Neural cell (in vitro differentiated cells): ENCODE data around the gene INF2. TPM values are rescaled to one million over a fixed set of nuclear protein-coding genes. Genes with fewer than 3 reads are reported as not detected.

Experiments
- H2AFZ ChIP-seq: fragments of 200-600, 300-800 bp; sonication (generic), shearing (Covaris generic); 2 replicates; pipeline ENCODE4 v1.6.0; 2014; ENCODE audit warnings: low read depth, mild to moderate bottlenecking, antibody characterized with exemption, low read length, moderate library complexity
- H3F3A ChIP-seq: fragments of 200-600 bp; shearing (Covaris generic); 2 replicates; pipeline ENCODE4 v1.6.1; 2016; ENCODE audit warnings: mild to moderate bottlenecking, moderate library complexity, mixed read lengths, antibody characterized with exemption, low read length; ENCODE audit not compliant: insufficient read depth, poor library complexity, severe bottlenecking
- H3K27ac ChIP-seq: fragments of 200-600, 300-800 bp; sonication (generic), shearing (Covaris generic); 2 replicates; pipeline ENCODE4 v1.5.1; 2014; ENCODE audit warnings: mild to moderate bottlenecking, low read length, moderate library complexity
- H3K27me3 ChIP-seq: fragments of 300-800, 200-600 bp; sonication (generic), shearing (Covaris generic); 2 replicates; pipeline ENCODE4 v1.6.0; 2014; ENCODE audit warnings: mild to moderate bottlenecking, low read depth, low read length, moderate library complexity; ENCODE audit not compliant: insufficient read depth
- H3K36me3 ChIP-seq: fragments of 300-800, 200-600 bp; sonication (generic), shearing (Covaris generic); 2 replicates; pipeline ENCODE4 v1.5.1; 2014; ENCODE audit warnings: mild to moderate bottlenecking, antibody characterized with exemption, low read length, moderate library complexity; ENCODE audit not compliant: insufficient read depth
- H3K4me2 ChIP-seq: fragments of 300-800, 200-600 bp; sonication (generic), shearing (Covaris generic); 2 replicates; pipeline ENCODE4 v1.6.0; 2014; ENCODE audit warnings: mild to moderate bottlenecking, low read length
- H3K4me3 ChIP-seq: fragments of 300-800, 200-600 bp; sonication (generic), shearing (Covaris generic); 2 replicates; pipeline ENCODE4 v1.5.1; 2014; ENCODE audit warnings: mild to moderate bottlenecking, low read length, moderate library complexity
- H3K79me2 ChIP-seq: fragments of 200-600 bp; shearing (Covaris generic); replicated peaks from 2 replicates; pipeline ENCODE4 v1.6.0; 2014; ENCODE audit warnings: mild to moderate bottlenecking, low read length, moderate library complexity; ENCODE audit not compliant: insufficient read depth
- H3K9ac ChIP-seq: fragments of 300-800, 200-600 bp; sonication (generic), shearing (Covaris generic); 2 replicates; pipeline ENCODE4 v1.6.1; 2016; ENCODE audit warnings: mild to moderate bottlenecking, low read length, mixed read lengths
- H3K9me2 ChIP-seq: fragments of 200-600 bp; shearing (Covaris generic); 2 replicates; pipeline ENCODE4 v1.6.1; 2016; ENCODE audit warnings: mild to moderate bottlenecking, low read length, mixed read lengths; ENCODE audit not compliant: insufficient read depth
- H3K9me3 ChIP-seq: fragments of 200-600, 300-800 bp; sonication (generic), shearing (Covaris generic); 2 replicates; pipeline ENCODE4 v1.6.1; 2016; ENCODE audit warnings: mild to moderate bottlenecking, mixed run types, low read length, moderate library complexity, mixed read lengths
- H4K20me1 ChIP-seq: fragments of 200-600 bp; shearing (Covaris generic); 2 replicates; pipeline ENCODE4 v1.6.1; 2016; ENCODE audit warnings: mild to moderate bottlenecking, mixed run types; ENCODE audit not compliant: insufficient read depth
- CTCF ChIP-seq: fragments of 450-650 bp; IDR thresholded peaks from 2 replicates; pipeline ENCODE4 v1.5.1; 2014; ENCODE audit warnings: antibody characterized with exemption, mild to moderate bottlenecking, moderate library complexity; ENCODE audit not compliant: poor library complexity, severe bottlenecking
- EP300 ChIP-seq: fragments of 450-650 bp; conservative IDR thresholded peaks from 2 replicates; pipeline ENCODE4 v1.6.1; 2014; ENCODE audit warnings: antibody characterized with exemption, mild to moderate bottlenecking, moderate library complexity; ENCODE audit not compliant: poor library complexity, severe bottlenecking
- EZH2 ChIP-seq: fragments of 200-600, 300-800 bp; shearing (Covaris generic), sonication (generic); IDR thresholded peaks from 2 replicates; pipeline ENCODE4 v1.6.1; 2014; ENCODE audit warnings: antibody characterized with exemption, low read length, borderline replicate concordance, mild to moderate bottlenecking; ENCODE audit not compliant: insufficient read depth, poor library complexity, severe bottlenecking
- MXI1 ChIP-seq: fragments of 450-650 bp; conservative IDR thresholded peaks from 2 replicates; pipeline ENCODE4 v1.6.1; 2014; ENCODE audit warnings: antibody characterized with exemption, mild to moderate bottlenecking; ENCODE audit not compliant: poor library complexity, severe bottlenecking
- POLR2AphosphoS5 ChIP-seq: IDR thresholded peaks from 2 replicates; pipeline ENCODE4 v1.6.1; 2012
- RAD21 ChIP-seq: fragments of 450-650 bp; conservative IDR thresholded peaks from 2 replicates; pipeline ENCODE4 v1.6.1; 2014; ENCODE audit warnings: antibody characterized with exemption, mild to moderate bottlenecking, moderate library complexity
- REST ChIP-seq: IDR thresholded peaks from 2 replicates; pipeline ENCODE4 v1.6.1; 2012; ENCODE audit warnings: borderline replicate concordance
- SMC3 ChIP-seq: fragments of 450-650 bp; conservative IDR thresholded peaks from 2 replicates; pipeline ENCODE4 v1.6.1; 2014; ENCODE audit warnings: antibody characterized with exemption, mild to moderate bottlenecking, moderate library complexity; ENCODE audit not compliant: poor library complexity
- TAF1 ChIP-seq: IDR thresholded peaks from 2 replicates; pipeline ENCODE4 v1.6.1; 2012; ENCODE audit warnings: low read depth
- polyA plus RNA-seq: library from polyadenylated mRNA; depleted of rRNA; stranded (reverse); fragments of >200 nt; gene quantifications from 2 replicates; pipeline ENCODE4 v1.2.3, GENCODE V29; 2014

INF2 gene
- polyA plus RNA-seq, 1 donor from 2014 or later: 0.02 TPM

GRCh38 chr14:104745431-104745830, 56.0 kb downstream of the INF2 start:
- Histone ChIP-seq H2AFZ (no peak overlapping the region), H3K9me3 (no peaks in the 10 kb centered on the region), H3K27ac (no peak overlapping the region), H4K20me1 (no peaks in the 10 kb centered on the region), H3K9ac (no peak overlapping the region), H3K27me3 (no peaks in the 10 kb centered on the region), H3K4me2 (no peak overlapping the region), H3K4me3 (no peak overlapping the region), H3K79me2 (no peaks in the 10 kb centered on the region), H3K36me3 (no peaks in the 10 kb centered on the region), H3K9me2 (no peaks in the 10 kb centered on the region), H3F3A (no peaks in the 10 kb centered on the region)
- TF ChIP-seq TAF1 (no peak), EP300 (no peak), POLR2AphosphoS5 (no peak), EZH2 (no peak), SMC3 (no peak), CTCF (no peak), MXI1 (no peak), REST (no peak), RAD21 (no peak)

- Histone ChIP-seq H3K27me3 (no peaks in the 10 kb centered on the region), H2AFZ (no peak overlapping the region), H3K9me2 (no peaks in the 10 kb centered on the region), H3K36me3 (no peaks in the 10 kb centered on the region), H3F3A (no peaks in the 10 kb centered on the region), H3K9ac (no peak overlapping the region), H3K4me3 (no peak overlapping the region), H3K9me3 (no peaks in the 10 kb centered on the region), H3K4me2 (no peak overlapping the region), H3K79me2 (no peaks in the 10 kb centered on the region), H4K20me1 (no peaks in the 10 kb centered on the region), H3K27ac (no peak overlapping the region)
- TF ChIP-seq RAD21 (no peak), MXI1 (no peak), CTCF (no peak), POLR2AphosphoS5 (no peak), EZH2 (no peak), REST (no peak), SMC3 (no peak), EP300 (no peak)
These were observed 56.7 kb downstream of the INF2 start for GRCh38 chr14:104746071-104746545.
